ES-I3 (cell line): ENCODE results near the gene MYCBP2.
A peak's percentile ranks its signal among the peaks of the same experiment; 100 is the strongest.
"Not testable (repeated sequence)": the region's sequence is repeated elsewhere in the genome, so short reads cannot be mapped to it uniquely, and the experiment has no call there.

Experiments
- H3K36me3 ChIP-seq: 2 replicates; pipeline ENCODE4 v1.6.1; 2013; ENCODE audit warnings: mild to moderate bottlenecking, low read length, control low read depth, moderate library complexity; ENCODE audit not compliant: insufficient read depth
- H3K4me1 ChIP-seq: 2 replicates; pipeline ENCODE4 v1.6.1; 2013; ENCODE audit warnings: mild to moderate bottlenecking, control low read depth, low read length; ENCODE audit not compliant: insufficient read depth
- H3K9ac ChIP-seq: 2 replicates; pipeline ENCODE4 v1.6.1; 2013; ENCODE audit warnings: low read depth, mild to moderate bottlenecking, low read length, moderate library complexity
- H3K9me3 ChIP-seq: 2 replicates; pipeline ENCODE4 v1.6.1; 2013; ENCODE audit warnings: mild to moderate bottlenecking, low read length, moderate library complexity; ENCODE audit not compliant: control insufficient read depth, insufficient read depth

The MYCBP2 gene

GRCh38 chr13:77028202-77028601 lies 298.7 kb downstream of the MYCBP2 start:
- Histone ChIP-seq H3K4me1 (0 out of 2 replicates have a peak, but pooled peaks cover 3% of the 10 kb centered on the region), H3K9me3 (no peaks in the 10 kb centered on the region), H3K9ac (peak overlapping the region; percentile 90; the same call in 1 of the 2 replicates), H3K36me3 (no peaks in the 10 kb centered on the region)

- Histone ChIP-seq H3K36me3 (no peaks in the 10 kb centered on the region), H3K9me3 (no peaks in the 10 kb centered on the region), H3K4me1 (0 out of 2 replicates have a peak, but pooled peaks cover 3% of the 10 kb centered on the region), H3K9ac (peak within 1 kb of the TSS; percentile 90)
Observed at GRCh38 chr13:77026861-77027621, 299.9 kb downstream of the MYCBP2 start, which contains the start of gene FBXL3. Gene FBXL3, minus strand, starts transcription at chr13:77027159. Its CDS starts 5,299 bp downstream, at chr13:77021860.

GRCh38 chr13:77026255-77026860 lies 300.5 kb downstream of the MYCBP2 start:
- Histone ChIP-seq H3K4me1 (0 out of 2 replicates have a peak, but pooled peaks cover 3% of the 10 kb centered on the region), H3K9ac (peak overlapping the region; percentile 90)

GRCh38 chr13:77022341-77022740 lies 304.6 kb downstream of the MYCBP2 start:
- no peak overlapping the region for H3K9ac ChIP-seq

More at GRCh38 chr13:77026255-77026860, 300.5 kb downstream of the MYCBP2 start:
- H3K9me3 ChIP-seq, result no peaks in the 10 kb centered on the region
- no peaks in the 10 kb centered on the region for H3K36me3 ChIP-seq

GRCh38 chr13:77019756-77020155 lies 307.1 kb downstream of the MYCBP2 start:
- Histone ChIP-seq H3K9ac (no peak overlapping the region), H3K36me3 (peaks cover 6% of the 10 kb centered on the region; the same call in 1 of the 2 replicates), H3K4me1 (no peaks in the 10 kb centered on the region), H3K9me3 (no peaks in the 10 kb centered on the region)

More at GRCh38 chr13:77022341-77022740, 304.6 kb downstream of the MYCBP2 start:
- Histone ChIP-seq H3K9me3 (no peaks in the 10 kb centered on the region), H3K36me3 (no peaks in the 10 kb centered on the region), H3K4me1 (no peaks in the 10 kb centered on the region)

- Histone ChIP-seq H3K9ac (no peak overlapping the region), H3K4me1 (no peaks in the 10 kb centered on the region), H3K9me3 (no peaks in the 10 kb centered on the region), H3K36me3 (peaks cover 17% of the 10 kb centered on the region)
Observed at GRCh38 chr13:77016888-77017623, 309.8 kb downstream of the MYCBP2 start.

GRCh38 chr13:77016251-77016812 lies 310.6 kb downstream of the MYCBP2 start:
- no peaks in the 10 kb centered on the region for H3K9me3 ChIP-seq
- H3K36me3 ChIP-seq, result peaks cover 21% of the 10 kb centered on the region
- no peak overlapping the region for H3K9ac ChIP-seq
- H3K4me1 ChIP-seq, result no peaks in the 10 kb centered on the region

- Histone ChIP-seq H3K36me3 (peaks cover 27% of the 10 kb centered on the region), H3K9ac (no peak overlapping the region), H3K9me3 (no peaks in the 10 kb centered on the region), H3K4me1 (no peaks in the 10 kb centered on the region)
Observed at GRCh38 chr13:77014906-77015685, 311.8 kb downstream of the MYCBP2 start.

GRCh38 chr13:77013853-77014542 lies 312.9 kb downstream of the MYCBP2 start:
- H3K4me1 ChIP-seq, result no peaks in the 10 kb centered on the region
- no peaks in the 10 kb centered on the region for H3K9me3 ChIP-seq
- H3K36me3 ChIP-seq, result peaks cover 27% of the 10 kb centered on the region
- no peak overlapping the region for H3K9ac ChIP-seq

GRCh38 chr13:77009719-77010118 lies 317.2 kb downstream of the MYCBP2 start:
- not testable (repeated sequence) for H3K9me3 ChIP-seq, H3K9ac ChIP-seq, H3K4me1 ChIP-seq
- peaks cover 22% of the 10 kb centered on the region for H3K36me3 ChIP-seq

GRCh38 chr13:77009011-77009410 lies 317.9 kb downstream of the MYCBP2 start:
- no peaks in the 10 kb centered on the region for H3K4me1 ChIP-seq
- H3K36me3 ChIP-seq, result peaks cover 17% of the 10 kb centered on the region
- H3K9me3 ChIP-seq, result no peaks in the 10 kb centered on the region
- H3K9ac ChIP-seq, result no peak overlapping the region

- not testable (repeated sequence) for H3K9me3 ChIP-seq, H3K9ac ChIP-seq, H3K4me1 ChIP-seq
- peaks cover 14% of the 10 kb centered on the region for H3K36me3 ChIP-seq
Observed at GRCh38 chr13:77008337-77008736, 318.6 kb downstream of the MYCBP2 start.

- Histone ChIP-seq H3K9me3 (no peaks in the 10 kb centered on the region), H3K4me1 (no peaks in the 10 kb centered on the region), H3K36me3 (no peaks in the 10 kb centered on the region; the same call in 1 of the 2 replicates), H3K9ac (no peak overlapping the region)
Observed at GRCh38 chr13:77002590-77003190, 324.2 kb downstream of the MYCBP2 start.
